ENCODE data around the gene NIT1. TPM values are rescaled to one million over a fixed set of nuclear protein-coding genes. Genes with fewer than 3 reads are reported as not detected.

Gene NIT1
- total and polyA plus RNA-seq, 9 of the 15 experiments (the other 6 are each of a cell fraction or from before 2014, with no cell fraction given) = 18.4 to 76.0 (median 33.7) TPM

- intact Hi-C loops (cut with micrococcal nuclease) = no loop called here
- POLR2A ChIA-PET = interaction anchor here (0.6 to 3.1 kb wide), 4 partner anchors 11 to 1040 kb away, joined by 3 to 39 read pairs (median 6); partner anchors contain the start of genes NIT1 and PFDN2
- CTCF ChIA-PET (ENCODE audit: low intra/inter-chr PET ratio) = no interaction called here
- no peak overlapping the region for H3K4me2 ChIP-seq (ENCODE audit: insufficient read depth, low read length)
- H3K4me1 ChIP-seq (replicated peaks in 1 of 2; ENCODE audit: control insufficient read depth in 2 of 2, insufficient read depth in 2 of 2, low read length in 2 of 2) = peaks cover 3 to 15% of the 10 kb centered on the region in 2 experiments; a peak in 3 of 5 replicates
- in situ Hi-C loops (cut with MboI) = no loop called here
- FAIRE-seq = no peak
- no peak for ATAC-seq
- no peak overlapping the region for H3K27ac ChIP-seq (ENCODE audit: extremely low read depth, low read depth, low read length)
- H4K20me1 ChIP-seq (replicated peaks; ENCODE audit: control insufficient read depth, insufficient read depth, low read length) = peaks cover 3% of the 10 kb centered on the region; the same call in 1 of the 2 replicates
- WGBS (ENCODE audit: insufficient coverage, low coverage, missing lambda C conversion rate) = 62% methylated on average over 4 of the region's 4 CpGs
- no peak overlapping the region for H2AFZ ChIP-seq (ENCODE audit: low read depth, low read length)
- H3K4me3 ChIP-seq = no peak overlapping the region
- no peaks in the 10 kb centered on the region for H3K27me3 ChIP-seq (ENCODE audit: control insufficient read depth in 2 of 2, insufficient read depth in 2 of 2, low read length in 2 of 2)
- no peak overlapping the region; a peak in 1 of 4 replicates for H3K9ac ChIP-seq (ENCODE audit: insufficient read depth in 1 of 2, low read depth in 2 of 2, low read length in 2 of 2)
- no TSS peak for BruUV-seq (replicated peaks)
- no peak for TF ChIP-seq CHD1 (IDR thresholded peaks at IDR 0.05; ENCODE audit: low read length)
- no peak for TF ChIP-seq TEAD4 (IDR thresholded peaks at IDR 0.05; ENCODE audit: low read length)
- TF ChIP-seq TEAD4 (CRISPR knock-in tag; IDR thresholded peaks at IDR 0.05; ENCODE audit: borderline replicate concordance) = no peak
- no peak for TF ChIP-seq ZBTB9 (CRISPR knock-in tag; IDR thresholded peaks at IDR 0.05)
- TF ChIP-seq HEY1 (CRISPR knock-in tag; IDR thresholded peaks at IDR 0.05; ENCODE audit: borderline replicate concordance) = no peak
- TF ChIP-seq SOX6 (IDR thresholded peaks at IDR 0.05) = no peak
- TF ChIP-seq POLR2A (conservative IDR thresholded peaks at IDR 0.05) = no peak
- TF ChIP-seq ZNF316 (IDR thresholded peaks at IDR 0.05) = no peak
- no peak for TF ChIP-seq CTBP1 (IDR thresholded peaks at IDR 0.05; ENCODE audit: borderline replicate concordance)
- no peak for TF ChIP-seq IFI16 (CRISPR knock-in tag; IDR thresholded peaks at IDR 0.05)
- no peak for TF ChIP-seq TRIM28 (IDR thresholded peaks at IDR 0.05)
- TF ChIP-seq NFE2 (IDR thresholded peaks at IDR 0.05; ENCODE audit: low read depth) = no peak
- no peak for TF ChIP-seq ZNF77 (CRISPR knock-in tag; IDR thresholded peaks at IDR 0.05)
- TF ChIP-seq, protein P1, sequence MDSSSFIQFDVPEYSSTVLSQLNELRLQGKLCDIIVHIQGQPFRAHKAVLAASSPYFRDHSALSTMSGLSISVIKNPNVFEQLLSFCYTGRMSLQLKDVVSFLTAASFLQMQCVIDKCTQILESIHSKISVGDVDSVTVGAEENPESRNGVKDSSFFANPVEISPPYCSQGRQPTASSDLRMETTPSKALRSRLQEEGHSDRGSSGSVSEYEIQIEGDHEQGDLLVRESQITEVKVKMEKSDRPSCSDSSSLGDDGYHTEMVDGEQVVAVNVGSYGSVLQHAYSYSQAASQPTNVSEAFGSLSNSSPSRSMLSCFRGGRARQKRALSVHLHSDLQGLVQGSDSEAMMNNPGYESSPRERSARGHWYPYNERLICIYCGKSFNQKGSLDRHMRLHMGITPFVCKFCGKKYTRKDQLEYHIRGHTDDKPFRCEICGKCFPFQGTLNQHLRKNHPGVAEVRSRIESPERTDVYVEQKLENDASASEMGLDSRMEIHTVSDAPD (CRISPR knock-in tag; IDR thresholded peaks at IDR 0.05) = no peak
- TF ChIP-seq, protein P2, sequence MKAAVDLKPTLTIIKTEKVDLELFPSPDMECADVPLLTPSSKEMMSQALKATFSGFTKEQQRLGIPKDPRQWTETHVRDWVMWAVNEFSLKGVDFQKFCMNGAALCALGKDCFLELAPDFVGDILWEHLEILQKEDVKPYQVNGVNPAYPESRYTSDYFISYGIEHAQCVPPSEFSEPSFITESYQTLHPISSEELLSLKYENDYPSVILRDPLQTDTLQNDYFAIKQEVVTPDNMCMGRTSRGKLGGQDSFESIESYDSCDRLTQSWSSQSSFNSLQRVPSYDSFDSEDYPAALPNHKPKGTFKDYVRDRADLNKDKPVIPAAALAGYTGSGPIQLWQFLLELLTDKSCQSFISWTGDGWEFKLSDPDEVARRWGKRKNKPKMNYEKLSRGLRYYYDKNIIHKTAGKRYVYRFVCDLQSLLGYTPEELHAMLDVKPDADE (conservative IDR thresholded peaks at IDR 0.05; ENCODE audit: control insufficient read depth, low read depth, low read length) = no peak
- DNase-seq (ENCODE audit: extremely low read depth in 1 of 4, low spot score in 3 of 4) = peak in 1 of 4 experiments; percentile 15
- H3K79me2 ChIP-seq (ENCODE audit: control insufficient read depth, insufficient read depth, low read length) = peaks cover 52% of the 10 kb centered on the region
- H3K9me3 ChIP-seq (replicated peaks; ENCODE audit: control insufficient read depth, insufficient read depth, low read depth, low read length) = no peaks in the 10 kb centered on the region
- H3K36me3 ChIP-seq (ENCODE audit: control insufficient read depth, insufficient read depth, low read length) = peaks cover 60% of the 10 kb centered on the region
- no peaks in the 10 kb centered on the region for H3K9me1 ChIP-seq (ENCODE audit: control insufficient read depth, insufficient read depth, low read length)
Observed at GRCh38 chr1:161128591-161129420, 10.9 kb downstream of the NIT1 start.

Data from K562 (cell line).